Measurements from ENCODE around the gene ZC2HC1C. TPM values are rescaled to one million over a fixed set of nuclear protein-coding genes. Genes with fewer than 3 reads are reported as not detected.
A peak's percentile ranks its signal among the peaks of the same experiment; 100 is the strongest.

Gene ZC2HC1C
- total RNA-seq, 4 donors from 2014 or later, result 4.4 to 8.0 (median 5.1) TPM

DNA sequence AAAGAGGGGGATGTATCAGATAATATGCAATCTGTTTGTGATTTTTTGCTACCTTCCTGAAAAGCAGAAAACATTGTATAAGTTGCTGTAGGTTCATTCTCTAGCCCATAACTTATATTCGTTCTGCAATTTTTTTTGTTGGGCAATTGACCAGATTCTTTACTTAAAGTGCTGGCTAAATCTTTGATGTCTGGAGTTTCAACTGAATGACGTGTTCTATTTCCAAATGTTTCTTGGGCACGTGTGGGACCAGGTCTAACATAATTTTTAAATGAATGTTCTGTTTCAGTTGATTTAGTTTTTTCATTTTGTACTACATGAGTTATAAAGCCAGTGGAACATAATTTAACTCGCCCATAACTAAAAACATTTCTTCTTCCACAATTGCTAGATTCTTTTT, 21.9 kb upstream of the ZC2HC1C start:
- no peak for TF ChIP-seq POLR2AphosphoS5 (IDR thresholded peaks at IDR 0.05)
- H3K9me3 ChIP-seq, result no peaks in the 10 kb centered on the region

DNA sequence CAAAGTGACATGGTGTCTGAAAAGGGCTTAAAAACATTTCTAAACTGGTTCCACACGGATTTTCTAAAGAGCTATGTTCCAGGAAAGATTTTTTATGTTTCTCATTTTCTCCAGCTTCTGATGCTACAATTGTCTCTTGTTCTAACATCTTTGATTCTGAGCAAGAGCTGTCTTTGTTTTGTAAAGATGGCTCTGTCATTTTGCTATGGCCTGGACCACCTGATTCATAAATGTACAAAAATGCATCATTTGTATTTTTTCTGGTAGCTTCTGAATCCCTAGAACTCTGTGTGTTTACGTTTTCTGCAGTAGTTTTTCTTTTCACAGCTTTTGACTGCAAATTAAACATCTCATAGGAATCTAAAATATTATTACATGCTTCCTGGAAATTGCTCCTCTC, 21.3 kb upstream of the ZC2HC1C start:
- Histone ChIP-seq H3K4me1 (peaks cover 3 to 67% (median 13%) of the 10 kb centered on the region in 3 donors), H3K36me3 (no peaks in the 10 kb centered on the region), H3K4me3 (no peak overlapping the region), H3K9me3 (no peaks in the 10 kb centered on the region), H3K27ac (peak overlapping the region in 2 of 4 donors; percentile 70 to 92), H3K27me3 (no peaks in the 10 kb centered on the region)
- no peak for ATAC-seq
- WGBS, 2 donors (ENCODE audit: low coverage in 1 of 2), result 60 to 84% methylated on average over 2 of the region's 2 CpGs
- TF ChIP-seq, protein P1, sequence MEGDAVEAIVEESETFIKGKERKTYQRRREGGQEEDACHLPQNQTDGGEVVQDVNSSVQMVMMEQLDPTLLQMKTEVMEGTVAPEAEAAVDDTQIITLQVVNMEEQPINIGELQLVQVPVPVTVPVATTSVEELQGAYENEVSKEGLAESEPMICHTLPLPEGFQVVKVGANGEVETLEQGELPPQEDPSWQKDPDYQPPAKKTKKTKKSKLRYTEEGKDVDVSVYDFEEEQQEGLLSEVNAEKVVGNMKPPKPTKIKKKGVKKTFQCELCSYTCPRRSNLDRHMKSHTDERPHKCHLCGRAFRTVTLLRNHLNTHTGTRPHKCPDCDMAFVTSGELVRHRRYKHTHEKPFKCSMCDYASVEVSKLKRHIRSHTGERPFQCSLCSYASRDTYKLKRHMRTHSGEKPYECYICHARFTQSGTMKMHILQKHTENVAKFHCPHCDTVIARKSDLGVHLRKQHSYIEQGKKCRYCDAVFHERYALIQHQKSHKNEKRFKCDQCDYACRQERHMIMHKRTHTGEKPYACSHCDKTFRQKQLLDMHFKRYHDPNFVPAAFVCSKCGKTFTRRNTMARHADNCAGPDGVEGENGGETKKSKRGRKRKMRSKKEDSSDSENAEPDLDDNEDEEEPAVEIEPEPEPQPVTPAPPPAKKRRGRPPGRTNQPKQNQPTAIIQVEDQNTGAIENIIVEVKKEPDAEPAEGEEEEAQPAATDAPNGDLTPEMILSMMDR (IDR thresholded peaks at IDR 0.05), result no peak

More for the DNA sequence above, 21.9 kb upstream of the ZC2HC1C start:
- Histone ChIP-seq H3K27me3 (no peaks in the 10 kb centered on the region), H3K36me3 (no peaks in the 10 kb centered on the region), H3K27ac (peak overlapping the region in 1 of 4 donors; percentile 70), H3K4me3 (no peak overlapping the region), H3K4me1 (peaks cover 3 to 67% (median 13%) of the 10 kb centered on the region in 3 donors)
- 89 to 94% methylated on average over 3 to 4 of the region's 4 CpGs for WGBS, 2 donors (ENCODE audit: low coverage in 1 of 2)
- no peak for ATAC-seq

DNA sequence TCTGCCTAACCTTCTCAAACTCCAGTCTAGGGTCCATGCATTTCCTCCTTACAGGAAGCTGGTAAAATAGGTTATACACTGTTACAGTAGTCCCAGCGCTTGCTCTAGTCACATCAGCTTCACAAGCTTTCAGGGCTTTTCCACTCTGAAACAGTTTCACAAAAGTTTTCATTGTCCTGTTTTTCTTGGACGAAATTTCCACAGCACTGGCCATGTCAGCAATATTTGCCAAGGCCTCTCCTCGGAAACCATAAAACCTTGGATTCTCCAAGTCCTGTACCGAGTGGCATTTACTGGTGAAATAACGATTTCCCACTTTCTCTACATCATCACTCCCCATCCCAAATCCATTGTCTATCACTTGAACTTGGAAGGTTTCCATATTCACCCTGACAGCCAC, 20.3 kb upstream of the ZC2HC1C start:
- Histone ChIP-seq H3K27me3 (no peaks in the 10 kb centered on the region), H3K27ac (peak overlapping the region; percentile 40 to 92 (median 72)), H3K4me1 (peaks cover 3 to 64% (median 13%) of the 10 kb centered on the region in 3 donors), H3K9me3 (no peaks in the 10 kb centered on the region), H3K4me3 (no peak overlapping the region), H3K36me3 (no peaks in the 10 kb centered on the region)
- no peak for TF ChIP-seq POLR2AphosphoS5 (IDR thresholded peaks at IDR 0.05)
- TF ChIP-seq EP300 (IDR thresholded peaks at IDR 0.05), result no peak
- TF ChIP-seq POLR2A (IDR thresholded peaks at IDR 0.05), result no peak
- TF ChIP-seq, protein P1 (IDR thresholded peaks at IDR 0.05), result no peak
- no peak for ATAC-seq
- WGBS, 2 donors (ENCODE audit: low coverage in 1 of 2), result 64 to 67% methylated on average over 5 of the region's 5 CpGs

- Histone ChIP-seq H3K27me3 (no peaks in the 10 kb centered on the region), H3K9me3 (no peaks in the 10 kb centered on the region), H3K27ac (peak overlapping the region; percentile 40 to 92 (median 84)), H3K4me3 (no peak overlapping the region), H3K36me3 (no peaks in the 10 kb centered on the region), H3K4me1 (peaks cover 3 to 58% (median 13%) of the 10 kb centered on the region in 3 donors)
- ATAC-seq, result peak; percentile 87
- 63 to 90% methylated on average over 3 of the region's 3 CpGs for WGBS, 2 donors (ENCODE audit: low coverage in 1 of 2)
- no peak for TF ChIP-seq EP300 (IDR thresholded peaks at IDR 0.05)
- TF ChIP-seq POLR2AphosphoS5 (IDR thresholded peaks at IDR 0.05), result peak; percentile 55
Observed at GRCh38 chr14:75049731-75050201, 19.7 kb upstream of the ZC2HC1C start.

GRCh38 chr14:75050852-75051555, 18.4 kb upstream of the ZC2HC1C start, which contains the start of gene MLH3:
TSS of gene MLH3 (minus strand) at chr14:75051467. CDS start at chr14:75049655, 1,812 bp downstream.
- peak; percentile 72 for ATAC-seq
- H3K9me3 ChIP-seq, result no peaks in the 10 kb centered on the region
- WGBS, 2 donors (ENCODE audit: low coverage in 1 of 2), result 0 to 10% methylated on average over 2 to 23 of the region's 59 CpGs

More at GRCh38 chr14:75050852-75051555, 18.4 kb upstream of the ZC2HC1C start, which contains the start of gene MLH3:
- H3K27ac ChIP-seq, result peak within 1 kb of the TSS; percentile 74 to 96 (median 92)
- no peaks in the 10 kb centered on the region for H3K36me3 ChIP-seq
- TF ChIP-seq POLR2A (IDR thresholded peaks at IDR 0.05) (peak; percentile 55 to 57), POLR2AphosphoS5 (IDR thresholded peaks at IDR 0.05) (peak; percentile 76), EP300 (IDR thresholded peaks at IDR 0.05) (no peak)
- TF ChIP-seq, protein P1 (IDR thresholded peaks at IDR 0.05), result peak in 2 of 4 experiments; percentile 8 to 23
- H3K4me1 ChIP-seq, result peaks cover 3 to 46% (median 13%) of the 10 kb centered on the region in 3 donors
- H3K27me3 ChIP-seq, result no peaks in the 10 kb centered on the region
- peak within 1 kb of the TSS; percentile 48 to 70 for H3K4me3 ChIP-seq
